ENCODE measurements around the gene TAOK2. TPM values are rescaled to one million over a fixed set of nuclear protein-coding genes. Genes with fewer than 3 reads are reported as not detected.

The TAOK2 gene
- total RNA-seq, 1 experiment from 2014 or later: 76.2 TPM

- peaks cover 9% of the 10 kb centered on the region for H3K4me1 Mint-ChIP-seq (ENCODE audit: low read depth, unreplicated experiment)
- intact Hi-C loops (cut with micrococcal nuclease; ENCODE audit: unreplicated experiment): loop anchor here (5.0 kb wide), 2 partner anchors 145 to 185 kb away; partner anchors contain the start of genes CDIPT and MVP
- no TSS peak for BruUV-seq (replicated peaks)
These were observed 33.1 kb downstream of the TAOK2 start for GRCh38 chr16:30006659-30007377.

GRCh38 chr16:30007378-30007895 lies 33.8 kb downstream of the TAOK2 start:
- no peak for TF ChIP-seq CTCF (IDR thresholded peaks at IDR 0.05; ENCODE audit: unreplicated experiment)
- Mint-ChIP-seq H3K36me3 (ENCODE audit: insufficient read depth, unreplicated experiment) (peaks cover 71% of the 10 kb centered on the region), H3K27ac (ENCODE audit: unreplicated experiment) (no peak overlapping the region), H3K9me3 (ENCODE audit: low read depth, unreplicated experiment) (no peaks in the 10 kb centered on the region), H3K4me3 (ENCODE audit: low read depth, unreplicated experiment) (no peak overlapping the region), H3K4me1 (ENCODE audit: low read depth, unreplicated experiment) (peaks cover 7% of the 10 kb centered on the region), H3K27me3 (ENCODE audit: unreplicated experiment) (peaks cover 23% of the 10 kb centered on the region)
- intact Hi-C loops (cut with micrococcal nuclease; ENCODE audit: unreplicated experiment): loop anchor here (5.0 kb wide), 2 partner anchors 145 to 185 kb away; partner anchors contain the start of genes CDIPT and MVP
- no peak for DNase-seq
- no TSS peak for BruUV-seq (replicated peaks)
- CTCF ChIA-PET: no interaction called here

More at GRCh38 chr16:30006659-30007377, 33.1 kb downstream of the TAOK2 start:
- Mint-ChIP-seq H3K36me3 (ENCODE audit: insufficient read depth, unreplicated experiment) (peaks cover 66% of the 10 kb centered on the region), H3K27ac (ENCODE audit: unreplicated experiment) (no peak overlapping the region), H3K9me3 (ENCODE audit: low read depth, unreplicated experiment) (no peaks in the 10 kb centered on the region), H3K27me3 (ENCODE audit: unreplicated experiment) (peaks cover 17% of the 10 kb centered on the region), H3K4me3 (ENCODE audit: low read depth, unreplicated experiment) (no peak overlapping the region)
- CTCF ChIA-PET: interaction anchor here (0.7 kb wide), 1 partner anchor 34 kb away, joined by 3 read pairs; no protein-coding TSS in a partner anchor
- TF ChIP-seq CTCF (IDR thresholded peaks at IDR 0.05; ENCODE audit: unreplicated experiment): no peak
- no peak for DNase-seq

GRCh38 chr16:30009085-30009862 lies 35.6 kb downstream of the TAOK2 start:
- H3K4me1 Mint-ChIP-seq (ENCODE audit: low read depth, unreplicated experiment): peaks cover 7% of the 10 kb centered on the region
- no peak overlapping the region for H3K27ac Mint-ChIP-seq (ENCODE audit: unreplicated experiment)
- peaks cover 60% of the 10 kb centered on the region for H3K36me3 Mint-ChIP-seq (ENCODE audit: insufficient read depth, unreplicated experiment)
- no TSS peak for BruUV-seq (replicated peaks)
- intact Hi-C loops (cut with micrococcal nuclease; ENCODE audit: unreplicated experiment): loop anchor here (5.0 kb wide), 2 partner anchors 147 to 187 kb away; partner anchors contain the start of genes CDIPT and MVP
- no peak for TF ChIP-seq CTCF (IDR thresholded peaks at IDR 0.05; ENCODE audit: unreplicated experiment)
- H3K4me3 Mint-ChIP-seq (ENCODE audit: low read depth, unreplicated experiment): peak overlapping the region; percentile 75
- peaks cover 24% of the 10 kb centered on the region for H3K27me3 Mint-ChIP-seq (ENCODE audit: unreplicated experiment)
- DNase-seq: no peak
- no peaks in the 10 kb centered on the region for H3K9me3 Mint-ChIP-seq (ENCODE audit: low read depth, unreplicated experiment)
- CTCF ChIA-PET: interaction anchor here (0.5 to 0.6 kb wide), 2 partner anchors 275 to 433 kb away, joined by 4 to 5 read pairs; no protein-coding TSS in a partner anchor
